Keratinocyte (primary cell): ENCODE data around the gene PAX8. TPM values are rescaled to one million over a fixed set of nuclear protein-coding genes. Genes with fewer than 3 reads are reported as not detected.
"Not testable (repeated sequence)": the region's sequence is repeated elsewhere in the genome, so short reads cannot be mapped to it uniquely, and the experiment has no call there.

Experiments
- DNase-seq: peaks from one replicate; pipeline ENCODE4 v3.0.0-alpha.2; 2011; ENCODE audit warnings: low read depth, missing footprints, low spot score
- FAIRE-seq: peaks from 2 replicates; lab custom pipeline; 2011; peaks lifted over from hg19 to GRCh38; lab: Jason Lieb, UNC
- H2AFZ ChIP-seq: 2 replicates; pipeline ENCODE4 v1.6.0; 2012; ENCODE audit warnings: low read length, control low read depth, inconsistent platforms; ENCODE audit not compliant: control insufficient read depth
- H3K27ac ChIP-seq: 2 replicates; pipeline ENCODE4 v1.5.1; 2011; ENCODE audit warnings: low read length; ENCODE audit not compliant: control insufficient read depth, insufficient read depth
- H3K27me3 ChIP-seq: 3 replicates; pipeline ENCODE4 v1.6.0; 2011; ENCODE audit warnings: low read length; ENCODE audit not compliant: control insufficient read depth, insufficient read depth; ENCODE audit errors: extremely low read depth
- H3K36me3 ChIP-seq, 2 experiments: 2 replicates in 1 of 2; 3 replicates in 1 of 2; pipeline ENCODE4 v1.5.1; 2011; ENCODE audit warnings: low read length in 2 of 2, mild to moderate bottlenecking in 1 of 2; ENCODE audit not compliant: control insufficient read depth in 2 of 2, insufficient read depth in 2 of 2; ENCODE audit errors: extremely low read depth in 1 of 2
- H3K4me1 ChIP-seq: 3 replicates; pipeline ENCODE4 v1.5.1; 2011; ENCODE audit warnings: low read length; ENCODE audit not compliant: control insufficient read depth, insufficient read depth; ENCODE audit errors: extremely low read depth
- H3K4me2 ChIP-seq: 3 replicates; pipeline ENCODE4 v1.6.0; 2011; ENCODE audit warnings: low read depth, low read length; ENCODE audit not compliant: control insufficient read depth, insufficient read depth; ENCODE audit errors: extremely low read depth
- H3K4me3 ChIP-seq, 3 experiments: fragments of 200-600 bp in 1 of 3; sonication (generic) in 1 of 3; 2 replicates in 2 of 3; 3 replicates in 1 of 3; pipeline ENCODE4 v1.5.1; 2011 to 2016; ENCODE audit warnings: low read length in 3 of 3, mild to moderate bottlenecking in 3 of 3, control low read depth in 2 of 3, inconsistent platforms in 1 of 3, low read depth in 1 of 3, mixed read lengths in 1 of 3, mixed run types in 1 of 3, moderate library complexity in 1 of 3; ENCODE audit not compliant: control insufficient read depth in 2 of 3, insufficient read depth in 2 of 3; ENCODE audit errors: extremely low read depth in 1 of 3
- H3K79me2 ChIP-seq: 2 replicates; pipeline ENCODE4 v1.6.0; 2012; ENCODE audit warnings: low read length; ENCODE audit not compliant: control insufficient read depth, insufficient read depth
- H3K9ac ChIP-seq: 3 replicates; pipeline ENCODE4 v1.6.0; 2011; ENCODE audit warnings: low read length; ENCODE audit not compliant: control insufficient read depth, insufficient read depth; ENCODE audit errors: extremely low read depth
- H3K9me1 ChIP-seq: 3 replicates; pipeline ENCODE4 v1.6.0; 2011; ENCODE audit warnings: low read length; ENCODE audit not compliant: control insufficient read depth, insufficient read depth; ENCODE audit errors: extremely low read depth
- H3K9me3 ChIP-seq: 2 replicates; pipeline ENCODE4 v1.5.1; 2012; ENCODE audit warnings: low read depth, low read length; ENCODE audit not compliant: control insufficient read depth
- H4K20me1 ChIP-seq: 3 replicates; pipeline ENCODE4 v1.6.0; 2011; ENCODE audit warnings: low read length; ENCODE audit not compliant: control insufficient read depth, insufficient read depth; ENCODE audit errors: extremely low read depth
- CTCF ChIP-seq, 3 experiments: IDR thresholded peaks in 1 of 3; conservative IDR thresholded peaks in 1 of 3; optimal IDR thresholded peaks in 1 of 3; 2 replicates in 2 of 3; 3 replicates in 1 of 3; pipeline versions ENCODE3 to v1.5.1; 2011; ENCODE audit warnings: low read length in 3 of 3, mild to moderate bottlenecking in 3 of 3, moderate library complexity in 2 of 3, control low read depth in 1 of 3, inconsistent platforms in 1 of 3; ENCODE audit not compliant: insufficient read depth in 2 of 3; ENCODE audit errors: extremely low read depth in 1 of 3
- EZH2 ChIP-seq: IDR thresholded peaks from one replicate; pipeline ENCODE4 v1.6.1; 2012; ENCODE audit warnings: inconsistent platforms, mild to moderate bottlenecking, low read length, moderate library complexity
- dilution Hi-C: fragments of 300-500 bp; cut with MboI; formaldehyde crosslinking; loops from one replicate; pipeline ENCODE4 v1.7.0; 2020; ENCODE audit warnings: low sequenced_read_pairs; ENCODE audit not compliant: extremely low pct_ligation_motif_present
- polyA plus RNA-seq, 5 experiments: library from polyadenylated mRNA; depleted of rRNA in 3 of 5; stranded (reverse) in 3 of 5; stranded (forward) in 1 of 5; unstranded in 1 of 5; fragments of >200 nt; gene quantifications; 1 replicate in 1 of 5; 2 replicates in 3 of 5; 3 replicates in 1 of 5; pipeline versions ENCODE4 v1.2.1 to v1.2.3, GENCODE V29; 2011 to 2012; ENCODE audit warnings: missing spikeins in 2 of 5, low read depth in 1 of 5, low replicate concordance in 1 of 5

PAX8 gene
- polyA plus RNA-seq, 1 donor (not counting 4 experiments of a cell fraction or from before 2014, with no cell fraction given), result 3.4 TPM

- H3K9me3 ChIP-seq, dilution Hi-C loops, FAIRE-seq, H3K4me2 ChIP-seq, H2AFZ ChIP-seq, H3K27ac ChIP-seq, H4K20me1 ChIP-seq, H3K9me1 ChIP-seq, H3K36me3 ChIP-seq, H3K27me3 ChIP-seq, H3K4me3 ChIP-seq, DNase-seq, H3K9ac ChIP-seq, H3K79me2 ChIP-seq: not testable (repeated sequence)
- H3K4me1 ChIP-seq, result peaks cover 29% of the 10 kb centered on the region
Observed at GRCh38 chr2:113311191-113311590, 32.5 kb upstream of the PAX8 start.

GRCh38 chr2:113309655-113310387, 31.1 kb upstream of the PAX8 start:
- H3K27ac ChIP-seq, result peak overlapping the region; percentile 65
- DNase-seq, result peak; percentile 26

More at GRCh38 chr2:113309655-113310387, 31.1 kb upstream of the PAX8 start:
- dilution Hi-C loops, result no loop called here
- Histone ChIP-seq H3K4me2 (peak overlapping the region; percentile 29), H3K27me3 (no peaks in the 10 kb centered on the region), H3K36me3 (no peaks in the 10 kb centered on the region), H3K9me3 (no peaks in the 10 kb centered on the region), H3K4me3 (no peak overlapping the region), H3K4me1 (peaks cover 36% of the 10 kb centered on the region), H3K9ac (peak overlapping the region; percentile 60), H3K9me1 (no peaks in the 10 kb centered on the region), H3K79me2 (no peaks in the 10 kb centered on the region), H2AFZ (peak overlapping the region; percentile 59), H4K20me1 (no peaks in the 10 kb centered on the region)
- FAIRE-seq, result peak; percentile 97
- TF ChIP-seq EZH2 (no peak), CTCF (optimal IDR thresholded peaks at IDR 0.05 in 1 of 3, IDR thresholded peaks at IDR 0.05 in 1 of 3, conservative IDR thresholded peaks at IDR 0.05 in 1 of 3; ENCODE audit: extremely low read depth in 1 of 3, insufficient read depth in 2 of 3, low read length in 3 of 3) (no peak)
